Right ventricle myocardium inferior (tissue), 1 donor: ENCODE results near the gene FASN. TPM values are rescaled to one million over a fixed set of nuclear protein-coding genes. Genes with fewer than 3 reads are reported as not detected.

Source experiments
- ATAC-seq: fragments of 200-7000 bp; cut with Tn5 transposase; one replicate; pipeline ENCODE4 v1.9.1; 2020; ENCODE audit warnings: mild to moderate bottlenecking, moderate library complexity
- DNase-seq: peaks from one replicate; pipeline ENCODE4 v3.0.0; 2021; ENCODE audit errors: missing footprints
- intact Hi-C: fragments of 100-400 bp; cut with DNase I; formaldehyde crosslinking; loops from one replicate; pipeline ENCODE4 v1.11.0; 2022
- total RNA-seq: library from RNA; stranded (reverse); fragmentation: NEBNext Ultra II Directional; extraction: Animal tissue kit (Norgen Biotek cat#: 25700); gene quantifications from one replicate; pipeline ENCODE4 v1.2.1, GENCODE V29; 2021
- donor health status: DM: no; HTN: yes; CAD: no; lungs with severe emphysema.

Gene FASN
- total RNA-seq, 1 donor from 2014 or later: 46.6 TPM

DNA sequence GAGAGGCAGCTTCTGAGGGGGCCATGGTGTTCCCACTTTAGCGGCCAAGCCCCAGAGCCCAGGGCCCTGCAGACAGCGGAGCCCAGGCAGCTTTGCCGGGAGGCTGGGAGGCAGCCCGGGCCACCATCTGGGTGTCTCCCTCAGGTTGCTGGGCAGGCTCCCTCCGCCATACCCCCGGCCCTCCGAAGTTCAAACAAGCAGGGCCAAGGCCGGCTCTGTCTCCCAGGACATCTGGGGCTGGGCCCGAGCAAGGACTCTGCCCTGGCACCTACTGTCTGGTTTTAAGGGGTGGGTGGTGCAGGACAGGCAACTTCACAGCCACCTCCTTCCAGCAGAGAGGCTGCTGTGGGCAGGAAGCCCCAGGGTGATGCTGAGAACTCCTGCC is 35.1 kb downstream of the FASN start:
- ATAC-seq (no peak), DNase-seq (peak; percentile 61)
- intact Hi-C loops: no loop called here

GRCh38 chr17:82062076-82062983 is 35.7 kb downstream of the FASN start:
- no peak for ATAC-seq
- intact Hi-C loops: no loop called here
- DNase-seq: peak; percentile 37

DNA sequence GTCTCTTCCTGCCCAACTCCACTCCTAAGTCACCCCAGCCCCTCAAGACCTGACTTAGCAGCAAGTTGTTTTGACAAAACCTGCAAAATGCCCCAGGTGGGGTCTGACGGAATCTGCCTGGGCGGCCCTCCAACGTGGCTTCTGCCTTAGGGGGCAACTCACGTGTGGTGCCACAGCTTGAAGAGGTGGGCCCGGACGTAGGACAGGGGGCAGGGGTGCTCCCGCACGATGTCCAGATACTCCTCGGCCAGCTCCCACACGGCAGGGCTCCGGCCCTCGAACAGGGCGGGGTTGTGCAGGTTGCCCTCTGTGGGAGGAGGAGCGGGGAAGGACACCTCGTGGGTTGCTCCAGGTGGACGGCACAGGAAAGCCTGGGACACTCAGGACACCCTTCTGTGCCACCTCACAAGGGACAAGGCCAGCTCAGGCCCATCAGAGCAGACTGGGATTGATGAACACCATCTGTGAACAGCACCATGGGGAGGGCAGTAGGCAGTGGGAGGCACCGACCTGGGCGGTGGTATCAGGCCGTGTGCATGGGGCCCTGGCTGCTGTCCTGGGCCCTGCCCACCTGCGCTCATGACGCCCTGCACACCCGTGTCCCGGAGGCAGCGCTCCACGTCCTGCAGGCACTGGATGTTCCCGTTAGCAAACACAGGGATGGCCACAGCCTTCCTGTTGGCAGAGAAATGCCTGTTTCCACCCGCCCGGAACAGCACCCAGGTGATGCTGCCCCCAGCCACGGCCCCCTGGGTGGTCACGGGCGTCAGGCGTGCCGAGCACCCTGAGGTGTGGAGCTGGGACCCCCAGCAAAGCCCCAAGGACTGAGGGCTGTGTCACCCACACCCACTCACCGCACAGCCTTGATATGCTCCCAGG is 36.8 kb downstream of the FASN start:
- ATAC-seq: no peak
- DNase-seq: peak; percentile 55
- intact Hi-C loops: no loop called here

- intact Hi-C loops: no loop called here
- ATAC-seq (no peak), DNase-seq (peak; percentile 30)
These were observed 37.4 kb downstream of the FASN start for GRCh38 chr17:82060614-82061013.

- ATAC-seq: no peak
These were observed 38.0 kb downstream of the FASN start for GRCh38 chr17:82060001-82060380.

DNA sequence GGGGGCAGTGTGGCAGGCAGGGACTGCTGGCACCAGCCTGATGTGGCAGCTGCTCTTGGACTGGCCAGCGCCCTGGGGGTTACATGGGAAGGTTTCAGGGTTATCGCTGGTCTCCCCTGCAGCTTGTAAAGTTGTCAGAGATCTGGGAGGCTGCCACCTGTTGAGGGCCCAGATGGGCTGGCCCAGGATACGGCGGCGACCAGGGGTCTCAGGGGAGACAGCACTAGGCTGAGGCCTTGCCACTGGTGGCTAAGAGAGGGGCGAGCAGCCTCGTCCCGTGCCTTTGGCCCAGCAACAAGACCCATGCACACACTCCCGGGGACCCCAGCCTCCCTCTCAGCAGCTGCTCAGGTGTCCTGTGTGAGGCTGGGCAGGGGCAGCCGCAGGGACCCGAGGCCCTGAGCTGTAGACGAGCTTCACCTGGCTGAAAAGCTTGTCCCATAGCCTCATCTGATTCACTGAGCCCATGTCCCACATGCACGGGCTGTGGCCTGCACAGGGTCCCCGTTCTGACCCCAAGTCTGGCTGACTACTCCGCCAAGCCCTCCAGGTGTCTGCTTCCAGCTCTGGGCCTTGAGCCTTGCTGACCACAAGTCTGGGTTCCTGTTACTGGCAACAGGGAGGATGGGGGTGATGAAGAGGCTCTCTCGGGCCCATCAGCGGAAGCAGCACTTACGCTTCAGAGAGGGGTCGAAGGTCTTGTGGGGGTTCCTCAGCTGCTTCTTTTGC is 38.6 kb downstream of the FASN start:
- intact Hi-C loops: no loop called here
- peak; percentile 48 for DNase-seq
- ATAC-seq: no peak

More at GRCh38 chr17:82060001-82060380, 38.0 kb downstream of the FASN start:
- no peak for DNase-seq
- intact Hi-C loops: no loop called here

- intact Hi-C loops: no loop called here
- no peak for ATAC-seq
- peak; percentile 39 for DNase-seq
These were observed 39.2 kb downstream of the FASN start for GRCh38 chr17:82058855-82059249.

- intact Hi-C loops: no loop called here
- ATAC-seq (no peak), DNase-seq (peak; percentile 14)
These were observed 39.7 kb downstream of the FASN start for GRCh38 chr17:82058230-82058854.

- ATAC-seq: no peak
- DNase-seq: peak; percentile 40
- intact Hi-C loops: no loop called here
These were observed 41.1 kb downstream of the FASN start for GRCh38 chr17:82056729-82057621.

DNA sequence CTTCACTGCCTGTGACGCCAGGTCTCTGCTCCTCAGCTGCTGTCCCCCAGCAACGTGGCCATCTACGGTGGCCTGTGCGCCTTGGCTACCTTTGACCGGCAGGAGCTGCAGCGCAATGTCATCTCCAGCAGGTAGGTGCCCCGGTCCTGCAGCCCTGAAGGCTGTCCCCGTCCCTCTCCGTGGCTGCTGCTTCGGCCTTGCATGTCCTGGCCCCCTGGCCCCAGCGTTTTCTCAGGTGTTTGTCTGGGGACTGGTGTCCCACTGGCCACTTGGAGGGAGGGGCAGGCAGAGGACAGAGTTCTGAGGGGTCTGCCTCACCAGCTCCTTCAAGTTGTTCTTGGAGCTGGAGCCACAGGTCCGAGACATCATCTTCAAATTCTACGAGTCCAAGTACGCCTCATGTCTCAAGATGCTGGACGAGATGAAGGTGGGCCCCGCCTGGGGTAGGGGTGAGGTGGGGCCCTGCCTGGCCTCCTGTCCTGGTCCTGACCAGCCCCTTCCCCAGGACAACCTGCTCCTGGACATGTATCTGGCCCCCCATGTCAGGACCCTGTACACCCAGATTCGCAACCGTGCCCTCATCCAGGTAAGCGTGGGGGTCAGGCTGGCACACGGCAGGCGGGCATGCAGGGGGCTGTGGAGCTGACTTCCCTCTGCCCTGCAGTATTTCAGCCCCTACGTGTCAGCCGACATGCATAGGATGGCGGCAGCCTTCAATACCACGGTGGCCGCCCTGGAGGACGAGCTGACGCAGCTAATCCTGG is 41.9 kb downstream of the FASN start:
- DNase-seq (peak; percentile 54), ATAC-seq (no peak)
- intact Hi-C loops: no loop called here

DNA sequence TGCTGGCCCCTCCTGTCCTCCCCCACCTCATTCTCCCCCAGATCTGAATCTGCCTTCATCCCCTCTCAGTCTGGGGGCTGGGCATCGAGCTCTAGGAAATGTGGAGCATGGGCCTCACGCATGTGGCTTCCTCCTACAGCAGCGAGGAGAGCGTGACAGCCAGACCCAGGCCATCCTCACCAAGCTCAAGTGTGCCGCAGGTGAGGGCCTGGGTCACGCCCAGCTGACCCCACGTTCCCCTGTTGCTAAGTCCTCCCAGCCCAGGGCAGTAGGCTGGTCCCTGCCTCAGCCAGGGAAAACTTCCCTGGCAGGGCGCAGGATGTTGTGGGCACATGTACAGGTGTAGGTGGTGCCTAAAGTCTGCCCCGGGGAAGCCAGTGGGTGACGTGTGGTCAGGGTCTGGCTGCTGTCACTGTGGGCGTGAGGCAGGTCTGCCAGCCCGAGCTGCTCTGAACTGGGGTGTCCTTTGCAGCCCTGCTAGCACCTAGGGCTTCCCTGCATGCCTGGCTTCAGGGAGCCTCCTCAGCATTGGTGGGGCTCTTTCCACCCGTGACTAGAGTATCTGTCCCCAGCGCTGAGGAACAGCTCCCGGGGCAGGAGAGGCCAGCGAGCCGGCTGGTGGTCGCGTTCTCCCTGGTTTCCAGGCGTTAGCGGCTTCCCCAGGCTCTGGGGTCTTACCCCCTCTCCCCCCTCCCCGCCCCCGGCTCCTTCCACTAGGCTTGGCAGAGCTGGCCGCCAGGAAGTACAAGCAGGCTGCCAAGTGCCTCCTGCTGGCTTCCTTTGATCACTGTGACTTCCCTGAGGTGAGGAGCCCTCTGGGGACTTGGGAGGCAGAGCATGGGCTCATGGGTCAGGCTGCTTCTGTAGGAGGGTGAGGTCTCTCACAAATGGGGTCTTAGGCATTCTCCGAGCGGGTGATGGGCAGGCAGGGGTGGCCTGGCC is 42.7 kb downstream of the FASN start:
- no peak for ATAC-seq
- peak; percentile 32 for DNase-seq
- intact Hi-C loops: no loop called here

DNA sequence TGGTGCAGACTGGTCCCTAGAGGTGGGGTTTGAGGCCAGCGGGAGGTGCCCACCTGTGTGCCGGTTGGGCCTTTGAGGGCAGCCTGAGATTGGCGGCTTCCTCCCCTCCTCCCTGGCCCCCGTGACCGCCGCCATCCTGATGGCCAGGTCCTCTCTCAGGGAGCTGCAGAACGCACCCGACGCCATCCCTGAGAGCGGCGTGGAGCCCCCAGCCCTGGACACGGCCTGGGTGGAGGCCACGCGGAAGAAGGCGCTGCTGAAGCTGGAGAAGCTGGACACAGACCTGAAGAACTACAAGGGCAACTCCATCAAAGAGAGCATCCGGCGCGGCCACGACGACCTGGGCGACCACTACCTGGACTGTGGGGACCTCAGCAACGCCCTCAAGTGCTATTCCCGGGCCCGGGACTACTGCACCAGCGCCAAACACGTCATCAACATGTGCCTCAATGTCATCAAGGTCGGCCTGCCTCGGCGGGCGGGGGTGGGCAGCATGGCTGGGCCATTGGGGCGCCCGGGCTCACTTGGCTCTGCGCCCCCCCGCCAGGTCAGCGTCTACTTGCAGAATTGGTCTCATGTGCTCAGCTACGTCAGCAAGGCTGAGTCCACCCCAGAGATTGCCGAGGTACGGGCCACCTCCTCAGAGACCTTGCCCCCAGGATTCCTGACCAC is 43.5 kb downstream of the FASN start:
- intact Hi-C loops: no loop called here
- DNase-seq (peak; percentile 40), ATAC-seq (no peak)

GRCh38 chr17:82053556-82054263 is 44.3 kb downstream of the FASN start:
- DNase-seq (peak; percentile 48), ATAC-seq (no peak)
- intact Hi-C loops: no loop called here

- DNase-seq (peak; percentile 32), ATAC-seq (no peak)
- intact Hi-C loops: no loop called here
These were observed 44.9 kb downstream of the FASN start for GRCh38 chr17:82053130-82053529.

GRCh38 chr17:82052638-82053059 is 45.4 kb downstream of the FASN start:
- intact Hi-C loops: no loop called here
- no peak for ATAC-seq

More at GRCh38 chr17:82052638-82053059, 45.4 kb downstream of the FASN start:
- no peak for DNase-seq
